H1 (cell line): ENCODE data around the gene EVPL.

Experiments used
- EP300 ChIP-seq, 2 experiments: IDR thresholded peaks; 1 replicate in 1 of 2; 2 replicates in 1 of 2; pipeline ENCODE4 v1.6.1; 2011 to 2012; ENCODE audit warnings: low read depth in 2 of 2, low read length in 2 of 2, mild to moderate bottlenecking in 2 of 2, borderline replicate concordance in 1 of 2, inconsistent platforms in 1 of 2, moderate library complexity in 1 of 2
- EZH2 ChIP-seq: fragments of 200-600 bp; sonication (generic); IDR thresholded peaks from 2 replicates; pipeline ENCODE4 v1.7.1; 2012; ENCODE audit warnings: low read depth, mild to moderate bottlenecking, moderate library complexity, low read length, inconsistent platforms; ENCODE audit not compliant: severe bottlenecking
- JUN ChIP-seq: IDR thresholded peaks from 2 replicates; pipeline ENCODE4 v1.6.1; 2011; ENCODE audit warnings: low read depth, mild to moderate bottlenecking, improper control_type of control experiment, low read length
- JUND ChIP-seq: IDR thresholded peaks from 2 replicates; pipeline ENCODE4 v1.6.1; 2011; ENCODE audit warnings: mild to moderate bottlenecking, improper control_type of control experiment, low read length
- TAF1 ChIP-seq: IDR thresholded peaks from 2 replicates; pipeline ENCODE4 v1.6.1; 2011; ENCODE audit warnings: mild to moderate bottlenecking, low read depth, low read length
- TF ChIP-seq, protein P1 (sequence below), 3 experiments: IDR thresholded peaks; 1 replicate in 2 of 3; 2 replicates in 1 of 3; pipeline versions ENCODE4 v1.5.1 to v1.6.1; 2011; ENCODE audit warnings: low read length in 3 of 3, mild to moderate bottlenecking in 3 of 3, inconsistent platforms in 2 of 3, low read depth in 1 of 3, moderate library complexity in 1 of 3; ENCODE audit not compliant: insufficient read depth in 1 of 3; ENCODE audit errors: control extremely low read depth in 1 of 3
- TF ChIP-seq, protein P2 (sequence below): fragments of 300-600 bp; sonication (generic); IDR thresholded peaks from 2 replicates; pipeline ENCODE4 v1.7.1; 2012; ENCODE audit warnings: low read length, moderate library complexity, mild to moderate bottlenecking, inconsistent platforms; ENCODE audit not compliant: insufficient replicate concordance
- TF ChIP-seq, protein P3 (sequence below): IDR thresholded peaks from 2 replicates; pipeline ENCODE4 v1.6.1; 2012; ENCODE audit warnings: inconsistent platforms

DNA sequence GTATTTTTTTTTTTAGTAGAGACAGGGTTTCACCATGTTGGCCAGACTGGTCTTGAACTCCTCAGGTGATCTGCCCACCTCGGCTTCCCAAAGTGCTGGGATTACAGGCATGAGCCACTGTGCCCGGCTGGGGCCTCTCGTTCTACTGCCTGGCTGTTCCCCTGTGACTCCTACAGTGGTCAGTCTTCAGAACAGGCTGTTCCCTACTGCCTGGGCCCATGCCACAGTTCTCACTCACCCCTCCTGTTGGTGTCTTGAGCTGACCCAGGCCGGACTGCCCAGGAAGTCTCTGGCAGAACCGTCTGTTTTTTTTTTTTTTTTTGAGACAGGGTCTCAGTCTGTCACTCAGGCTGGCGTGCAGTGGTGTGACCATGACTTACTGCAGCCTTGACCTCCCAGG, 23.2 kb downstream of the EVPL start:
- TF ChIP-seq, protein P1, sequence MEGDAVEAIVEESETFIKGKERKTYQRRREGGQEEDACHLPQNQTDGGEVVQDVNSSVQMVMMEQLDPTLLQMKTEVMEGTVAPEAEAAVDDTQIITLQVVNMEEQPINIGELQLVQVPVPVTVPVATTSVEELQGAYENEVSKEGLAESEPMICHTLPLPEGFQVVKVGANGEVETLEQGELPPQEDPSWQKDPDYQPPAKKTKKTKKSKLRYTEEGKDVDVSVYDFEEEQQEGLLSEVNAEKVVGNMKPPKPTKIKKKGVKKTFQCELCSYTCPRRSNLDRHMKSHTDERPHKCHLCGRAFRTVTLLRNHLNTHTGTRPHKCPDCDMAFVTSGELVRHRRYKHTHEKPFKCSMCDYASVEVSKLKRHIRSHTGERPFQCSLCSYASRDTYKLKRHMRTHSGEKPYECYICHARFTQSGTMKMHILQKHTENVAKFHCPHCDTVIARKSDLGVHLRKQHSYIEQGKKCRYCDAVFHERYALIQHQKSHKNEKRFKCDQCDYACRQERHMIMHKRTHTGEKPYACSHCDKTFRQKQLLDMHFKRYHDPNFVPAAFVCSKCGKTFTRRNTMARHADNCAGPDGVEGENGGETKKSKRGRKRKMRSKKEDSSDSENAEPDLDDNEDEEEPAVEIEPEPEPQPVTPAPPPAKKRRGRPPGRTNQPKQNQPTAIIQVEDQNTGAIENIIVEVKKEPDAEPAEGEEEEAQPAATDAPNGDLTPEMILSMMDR (IDR thresholded peaks at IDR 0.05; ENCODE audit: control extremely low read depth in 1 of 3, insufficient read depth in 1 of 3, low read depth in 1 of 3, low read length in 3 of 3), result no peak
- TF ChIP-seq TAF1 (no peak), EZH2 (no peak), EP300 (IDR thresholded peaks at IDR 0.05; ENCODE audit: borderline replicate concordance in 1 of 2, low read depth in 2 of 2, low read length in 2 of 2) (no peak), JUN (no peak), JUND (no peak)
- TF ChIP-seq, protein P2, sequence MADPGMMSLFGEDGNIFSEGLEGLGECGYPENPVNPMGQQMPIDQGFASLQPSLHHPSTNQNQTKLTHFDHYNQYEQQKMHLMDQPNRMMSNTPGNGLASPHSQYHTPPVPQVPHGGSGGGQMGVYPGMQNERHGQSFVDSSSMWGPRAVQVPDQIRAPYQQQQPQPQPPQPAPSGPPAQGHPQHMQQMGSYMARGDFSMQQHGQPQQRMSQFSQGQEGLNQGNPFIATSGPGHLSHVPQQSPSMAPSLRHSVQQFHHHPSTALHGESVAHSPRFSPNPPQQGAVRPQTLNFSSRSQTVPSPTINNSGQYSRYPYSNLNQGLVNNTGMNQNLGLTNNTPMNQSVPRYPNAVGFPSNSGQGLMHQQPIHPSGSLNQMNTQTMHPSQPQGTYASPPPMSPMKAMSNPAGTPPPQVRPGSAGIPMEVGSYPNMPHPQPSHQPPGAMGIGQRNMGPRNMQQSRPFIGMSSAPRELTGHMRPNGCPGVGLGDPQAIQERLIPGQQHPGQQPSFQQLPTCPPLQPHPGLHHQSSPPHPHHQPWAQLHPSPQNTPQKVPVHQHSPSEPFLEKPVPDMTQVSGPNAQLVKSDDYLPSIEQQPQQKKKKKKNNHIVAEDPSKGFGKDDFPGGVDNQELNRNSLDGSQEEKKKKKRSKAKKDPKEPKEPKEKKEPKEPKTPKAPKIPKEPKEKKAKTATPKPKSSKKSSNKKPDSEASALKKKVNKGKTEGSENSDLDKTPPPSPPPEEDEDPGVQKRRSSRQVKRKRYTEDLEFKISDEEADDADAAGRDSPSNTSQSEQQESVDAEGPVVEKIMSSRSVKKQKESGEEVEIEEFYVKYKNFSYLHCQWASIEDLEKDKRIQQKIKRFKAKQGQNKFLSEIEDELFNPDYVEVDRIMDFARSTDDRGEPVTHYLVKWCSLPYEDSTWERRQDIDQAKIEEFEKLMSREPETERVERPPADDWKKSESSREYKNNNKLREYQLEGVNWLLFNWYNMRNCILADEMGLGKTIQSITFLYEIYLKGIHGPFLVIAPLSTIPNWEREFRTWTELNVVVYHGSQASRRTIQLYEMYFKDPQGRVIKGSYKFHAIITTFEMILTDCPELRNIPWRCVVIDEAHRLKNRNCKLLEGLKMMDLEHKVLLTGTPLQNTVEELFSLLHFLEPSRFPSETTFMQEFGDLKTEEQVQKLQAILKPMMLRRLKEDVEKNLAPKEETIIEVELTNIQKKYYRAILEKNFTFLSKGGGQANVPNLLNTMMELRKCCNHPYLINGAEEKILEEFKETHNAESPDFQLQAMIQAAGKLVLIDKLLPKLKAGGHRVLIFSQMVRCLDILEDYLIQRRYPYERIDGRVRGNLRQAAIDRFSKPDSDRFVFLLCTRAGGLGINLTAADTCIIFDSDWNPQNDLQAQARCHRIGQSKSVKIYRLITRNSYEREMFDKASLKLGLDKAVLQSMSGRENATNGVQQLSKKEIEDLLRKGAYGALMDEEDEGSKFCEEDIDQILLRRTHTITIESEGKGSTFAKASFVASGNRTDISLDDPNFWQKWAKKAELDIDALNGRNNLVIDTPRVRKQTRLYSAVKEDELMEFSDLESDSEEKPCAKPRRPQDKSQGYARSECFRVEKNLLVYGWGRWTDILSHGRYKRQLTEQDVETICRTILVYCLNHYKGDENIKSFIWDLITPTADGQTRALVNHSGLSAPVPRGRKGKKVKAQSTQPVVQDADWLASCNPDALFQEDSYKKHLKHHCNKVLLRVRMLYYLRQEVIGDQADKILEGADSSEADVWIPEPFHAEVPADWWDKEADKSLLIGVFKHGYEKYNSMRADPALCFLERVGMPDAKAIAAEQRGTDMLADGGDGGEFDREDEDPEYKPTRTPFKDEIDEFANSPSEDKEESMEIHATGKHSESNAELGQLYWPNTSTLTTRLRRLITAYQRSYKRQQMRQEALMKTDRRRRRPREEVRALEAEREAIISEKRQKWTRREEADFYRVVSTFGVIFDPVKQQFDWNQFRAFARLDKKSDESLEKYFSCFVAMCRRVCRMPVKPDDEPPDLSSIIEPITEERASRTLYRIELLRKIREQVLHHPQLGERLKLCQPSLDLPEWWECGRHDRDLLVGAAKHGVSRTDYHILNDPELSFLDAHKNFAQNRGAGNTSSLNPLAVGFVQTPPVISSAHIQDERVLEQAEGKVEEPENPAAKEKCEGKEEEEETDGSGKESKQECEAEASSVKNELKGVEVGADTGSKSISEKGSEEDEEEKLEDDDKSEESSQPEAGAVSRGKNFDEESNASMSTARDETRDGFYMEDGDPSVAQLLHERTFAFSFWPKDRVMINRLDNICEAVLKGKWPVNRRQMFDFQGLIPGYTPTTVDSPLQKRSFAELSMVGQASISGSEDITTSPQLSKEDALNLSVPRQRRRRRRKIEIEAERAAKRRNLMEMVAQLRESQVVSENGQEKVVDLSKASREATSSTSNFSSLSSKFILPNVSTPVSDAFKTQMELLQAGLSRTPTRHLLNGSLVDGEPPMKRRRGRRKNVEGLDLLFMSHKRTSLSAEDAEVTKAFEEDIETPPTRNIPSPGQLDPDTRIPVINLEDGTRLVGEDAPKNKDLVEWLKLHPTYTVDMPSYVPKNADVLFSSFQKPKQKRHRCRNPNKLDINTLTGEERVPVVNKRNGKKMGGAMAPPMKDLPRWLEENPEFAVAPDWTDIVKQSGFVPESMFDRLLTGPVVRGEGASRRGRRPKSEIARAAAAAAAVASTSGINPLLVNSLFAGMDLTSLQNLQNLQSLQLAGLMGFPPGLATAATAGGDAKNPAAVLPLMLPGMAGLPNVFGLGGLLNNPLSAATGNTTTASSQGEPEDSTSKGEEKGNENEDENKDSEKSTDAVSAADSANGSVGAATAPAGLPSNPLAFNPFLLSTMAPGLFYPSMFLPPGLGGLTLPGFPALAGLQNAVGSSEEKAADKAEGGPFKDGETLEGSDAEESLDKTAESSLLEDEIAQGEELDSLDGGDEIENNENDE, result no peak
- TF ChIP-seq, protein P3, sequence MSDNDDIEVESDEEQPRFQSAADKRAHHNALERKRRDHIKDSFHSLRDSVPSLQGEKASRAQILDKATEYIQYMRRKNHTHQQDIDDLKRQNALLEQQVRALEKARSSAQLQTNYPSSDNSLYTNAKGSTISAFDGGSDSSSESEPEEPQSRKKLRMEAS, result no peak
